GM19240 (cell line): Measurements from ENCODE around the gene RHBDF1.
A peak's percentile ranks its signal among the peaks of the same experiment; 100 is the strongest.
"Not testable (repeated sequence)": the region's sequence is repeated elsewhere in the genome, so short reads cannot be mapped to it uniquely, and the experiment has no call there.

ENCODE experiments used
- DNase-seq: peaks from one replicate; pipeline ENCODE4 v3.0.0; 2011; ENCODE audit warnings: low spot score; ENCODE audit not compliant: insufficient read length

RHBDF1 gene

GRCh38 chr16:38941-39892 lies 33.2 kb downstream of the RHBDF1 start:
- peak; percentile 87 for DNase-seq

- not testable (repeated sequence) for DNase-seq
Observed at GRCh38 chr16:38206-38605, 34.2 kb downstream of the RHBDF1 start.

GRCh38 chr16:37511-37910 lies 34.9 kb downstream of the RHBDF1 start:
- no peak for DNase-seq

GRCh38 chr16:36336-36984 lies 36.0 kb downstream of the RHBDF1 start:
- no peak for DNase-seq

- no peak for DNase-seq
Observed at GRCh38 chr16:35678-36305, 36.6 kb downstream of the RHBDF1 start.

- no peak for DNase-seq
Observed at GRCh38 chr16:35011-35677, 37.3 kb downstream of the RHBDF1 start.

- no peak for DNase-seq
Observed at GRCh38 chr16:34648-34987, 37.8 kb downstream of the RHBDF1 start.

GRCh38 chr16:33877-34647 lies 38.4 kb downstream of the RHBDF1 start:
- no peak for DNase-seq

- DNase-seq = not testable (repeated sequence)
Observed at GRCh38 chr16:33154-33876, 39.1 kb downstream of the RHBDF1 start.

- DNase-seq = not testable (repeated sequence)
Observed at GRCh38 chr16:30627-31026, 41.8 kb downstream of the RHBDF1 start.

GRCh38 chr16:25926-26348 lies 46.5 kb downstream of the RHBDF1 start:
- not testable (repeated sequence) for DNase-seq

- not testable (repeated sequence) for DNase-seq
Observed at GRCh38 chr16:24151-24550, 48.3 kb downstream of the RHBDF1 start.

GRCh38 chr16:20886-21285 lies 51.5 kb downstream of the RHBDF1 start:
- DNase-seq = not testable (repeated sequence)

- not testable (repeated sequence) for DNase-seq
Observed at GRCh38 chr16:17062-17765, 55.2 kb downstream of the RHBDF1 start.

GRCh38 chr16:10772-11171 lies 61.7 kb downstream of the RHBDF1 start:
- DNase-seq = not testable (repeated sequence)

- DNase-seq = no peak
Observed at GRCh38 chr16:9903-10665, 62.3 kb downstream of the RHBDF1 start.
